ENCODE results near the gene RFTN1. TPM values are rescaled to one million over a fixed set of nuclear protein-coding genes. Genes with fewer than 3 reads are reported as not detected.

RFTN1 gene
- total and polyA plus RNA-seq, 2 experiments from 2014 or later, result 3.3 to 7.2 TPM

GRCh38 chr3:16297997-16298885 lies 215.3 kb downstream of the RFTN1 start (continued):
- TF ChIP-seq, protein P1, sequence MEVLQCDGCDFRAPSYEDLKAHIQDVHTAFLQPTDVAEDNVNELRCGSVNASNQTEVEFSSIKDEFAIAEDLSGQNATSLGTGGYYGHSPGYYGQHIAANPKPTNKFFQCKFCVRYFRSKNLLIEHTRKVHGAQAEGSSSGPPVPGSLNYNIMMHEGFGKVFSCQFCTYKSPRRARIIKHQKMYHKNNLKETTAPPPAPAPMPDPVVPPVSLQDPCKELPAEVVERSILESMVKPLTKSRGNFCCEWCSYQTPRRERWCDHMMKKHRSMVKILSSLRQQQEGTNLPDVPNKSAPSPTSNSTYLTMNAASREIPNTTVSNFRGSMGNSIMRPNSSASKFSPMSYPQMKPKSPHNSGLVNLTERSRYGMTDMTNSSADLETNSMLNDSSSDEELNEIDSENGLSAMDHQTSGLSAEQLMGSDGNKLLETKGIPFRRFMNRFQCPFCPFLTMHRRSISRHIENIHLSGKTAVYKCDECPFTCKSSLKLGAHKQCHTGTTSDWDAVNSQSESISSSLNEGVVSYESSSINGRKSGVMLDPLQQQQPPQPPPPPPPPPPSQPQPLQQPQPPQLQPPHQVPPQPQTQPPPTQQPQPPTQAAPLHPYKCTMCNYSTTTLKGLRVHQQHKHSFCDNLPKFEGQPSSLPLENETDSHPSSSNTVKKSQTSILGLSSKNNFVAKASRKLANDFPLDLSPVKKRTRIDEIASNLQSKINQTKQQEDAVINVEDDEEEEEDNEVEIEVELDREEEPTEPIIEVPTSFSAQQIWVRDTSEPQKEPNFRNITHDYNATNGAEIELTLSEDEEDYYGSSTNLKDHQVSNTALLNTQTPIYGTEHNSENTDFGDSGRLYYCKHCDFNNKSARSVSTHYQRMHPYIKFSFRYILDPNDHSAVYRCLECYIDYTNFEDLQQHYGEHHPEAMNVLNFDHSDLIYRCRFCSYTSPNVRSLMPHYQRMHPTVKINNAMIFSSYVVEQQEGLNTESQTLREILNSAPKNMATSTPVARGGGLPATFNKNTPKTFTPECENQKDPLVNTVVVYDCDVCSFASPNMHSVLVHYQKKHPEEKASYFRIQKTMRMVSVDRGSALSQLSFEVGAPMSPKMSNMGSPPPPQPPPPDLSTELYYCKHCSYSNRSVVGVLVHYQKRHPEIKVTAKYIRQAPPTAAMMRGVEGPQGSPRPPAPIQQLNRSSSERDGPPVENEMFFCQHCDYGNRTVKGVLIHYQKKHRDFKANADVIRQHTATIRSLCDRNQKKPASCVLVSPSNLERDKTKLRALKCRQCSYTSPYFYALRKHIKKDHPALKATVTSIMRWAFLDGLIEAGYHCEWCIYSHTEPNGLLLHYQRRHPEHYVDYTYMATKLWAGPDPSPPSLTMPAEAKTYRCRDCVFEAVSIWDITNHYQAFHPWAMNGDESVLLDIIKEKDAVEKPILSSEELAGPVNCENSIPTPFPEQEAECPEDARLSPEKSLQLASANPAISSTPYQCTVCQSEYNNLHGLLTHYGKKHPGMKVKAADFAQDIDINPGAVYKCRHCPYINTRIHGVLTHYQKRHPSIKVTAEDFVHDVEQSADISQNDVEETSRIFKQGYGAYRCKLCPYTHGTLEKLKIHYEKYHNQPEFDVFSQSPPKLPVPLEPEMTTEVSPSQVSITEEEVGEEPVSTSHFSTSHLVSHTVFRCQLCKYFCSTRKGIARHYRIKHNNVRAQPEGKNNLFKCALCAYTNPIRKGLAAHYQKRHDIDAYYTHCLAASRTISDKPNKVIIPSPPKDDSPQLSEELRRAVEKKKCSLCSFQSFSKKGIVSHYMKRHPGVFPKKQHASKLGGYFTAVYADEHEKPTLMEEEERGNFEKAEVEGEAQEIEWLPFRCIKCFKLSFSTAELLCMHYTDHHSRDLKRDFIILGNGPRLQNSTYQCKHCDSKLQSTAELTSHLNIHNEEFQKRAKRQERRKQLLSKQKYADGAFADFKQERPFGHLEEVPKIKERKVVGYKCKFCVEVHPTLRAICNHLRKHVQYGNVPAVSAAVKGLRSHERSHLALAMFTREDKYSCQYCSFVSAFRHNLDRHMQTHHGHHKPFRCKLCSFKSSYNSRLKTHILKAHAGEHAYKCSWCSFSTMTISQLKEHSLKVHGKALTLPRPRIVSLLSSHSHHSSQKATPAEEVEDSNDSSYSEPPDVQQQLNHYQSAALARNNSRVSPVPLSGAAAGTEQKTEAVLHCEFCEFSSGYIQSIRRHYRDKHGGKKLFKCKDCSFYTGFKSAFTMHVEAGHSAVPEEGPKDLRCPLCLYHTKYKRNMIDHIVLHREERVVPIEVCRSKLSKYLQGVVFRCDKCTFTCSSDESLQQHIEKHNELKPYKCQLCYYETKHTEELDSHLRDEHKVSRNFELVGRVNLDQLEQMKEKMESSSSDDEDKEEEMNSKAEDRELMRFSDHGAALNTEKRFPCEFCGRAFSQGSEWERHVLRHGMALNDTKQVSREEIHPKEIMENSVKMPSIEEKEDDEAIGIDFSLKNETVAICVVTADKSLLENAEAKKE (CRISPR knock-in tag; IDR thresholded peaks at IDR 0.05), result no peak
- TF ChIP-seq JUNB (IDR thresholded peaks at IDR 0.05; ENCODE audit: unreplicated experiment) (no peak), POLR2AphosphoS5 (IDR thresholded peaks at IDR 0.05; ENCODE audit: low read depth) (no peak)

DNA sequence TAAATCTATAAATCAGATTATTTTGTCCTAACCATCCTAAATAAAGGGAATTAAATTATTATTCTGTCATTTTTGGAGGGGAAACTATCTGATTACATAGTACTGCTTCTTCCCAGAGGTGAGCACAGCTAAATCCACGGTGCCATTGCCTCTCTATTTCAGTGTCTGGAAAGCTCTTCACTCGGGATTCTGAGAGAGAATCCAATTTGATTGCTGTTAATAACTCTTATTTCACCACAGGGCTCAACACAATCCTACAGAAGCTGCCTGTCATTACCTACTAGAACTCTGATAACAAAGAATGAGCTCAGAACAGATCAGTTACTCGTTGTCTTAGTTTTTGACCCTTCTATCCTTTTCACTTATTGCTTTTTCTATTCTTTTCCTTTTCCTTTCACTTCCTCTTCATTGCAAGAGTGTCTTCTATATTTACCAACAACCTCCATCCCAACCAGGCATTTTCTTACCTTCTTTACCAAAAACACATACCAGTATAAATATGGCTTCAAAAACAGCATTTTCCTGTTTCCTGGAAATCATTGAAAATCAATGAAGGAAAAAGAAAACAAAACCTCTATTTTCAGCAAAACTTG lies 218.1 kb downstream of the RFTN1 start:
- H3K27me3 Mint-ChIP-seq (ENCODE audit: insufficient read depth, low read depth, poor library complexity), result no peaks in the 10 kb centered on the region
- no peak overlapping the region for H3K4me3 ChIP-seq
- H3K4me1 ChIP-seq (ENCODE audit: insufficient read depth), result peaks cover 11% of the 10 kb centered on the region; the same call in 1 of the 2 replicates
- H3K9me2 ChIP-seq (ENCODE audit: insufficient read depth), result no peaks in the 10 kb centered on the region
- no peaks in the 10 kb centered on the region for H4K20me1 ChIP-seq (replicated peaks; ENCODE audit: insufficient read depth)
- no peak overlapping the region for H3K4me3 Mint-ChIP-seq
- no peak overlapping the region for H3K27ac ChIP-seq (ENCODE audit: low read depth)
- no peak overlapping the region for H3K4me2 ChIP-seq
- no peaks in the 10 kb centered on the region for H3K27me3 ChIP-seq (ENCODE audit: insufficient read depth)
- no peaks in the 10 kb centered on the region for H3F3A ChIP-seq (replicated peaks; ENCODE audit: low read depth)
- peaks cover 28% of the 10 kb centered on the region for H3K79me2 ChIP-seq (replicated peaks; ENCODE audit: insufficient read depth)
- no peak for DNase-seq (ENCODE audit: low spot score)
- no peak for ATAC-seq
- H3K27ac Mint-ChIP-seq, result no peak overlapping the region
- H2AFZ ChIP-seq, result no peak overlapping the region
- H3K36me3 Mint-ChIP-seq (ENCODE audit: low read depth), result peaks cover 74% of the 10 kb centered on the region
- H3K36me3 ChIP-seq (ENCODE audit: insufficient read depth), result peaks cover 8% of the 10 kb centered on the region
- peaks cover 14% of the 10 kb centered on the region; the same call in 2 of the 3 replicates for H3K4me1 Mint-ChIP-seq
- peaks cover 6% of the 10 kb centered on the region; the same call in 2 of the 3 replicates for H3K9me3 Mint-ChIP-seq
- TF ChIP-seq STAT1 (IDR thresholded peaks at IDR 0.05; ENCODE audit: unreplicated experiment) (no peak), ZNF331 (CRISPR knock-in tag; IDR thresholded peaks at IDR 0.05; ENCODE audit: low read depth) (no peak), EZH2 (IDR thresholded peaks at IDR 0.05; ENCODE audit: low read depth, unreplicated experiment) (no peak), NANOG (IDR thresholded peaks at IDR 0.05; ENCODE audit: borderline replicate concordance) (no peak), EZH2phosphoT487 (IDR thresholded peaks at IDR 0.05; ENCODE audit: unreplicated experiment) (no peak)
- TF ChIP-seq, protein P2, sequence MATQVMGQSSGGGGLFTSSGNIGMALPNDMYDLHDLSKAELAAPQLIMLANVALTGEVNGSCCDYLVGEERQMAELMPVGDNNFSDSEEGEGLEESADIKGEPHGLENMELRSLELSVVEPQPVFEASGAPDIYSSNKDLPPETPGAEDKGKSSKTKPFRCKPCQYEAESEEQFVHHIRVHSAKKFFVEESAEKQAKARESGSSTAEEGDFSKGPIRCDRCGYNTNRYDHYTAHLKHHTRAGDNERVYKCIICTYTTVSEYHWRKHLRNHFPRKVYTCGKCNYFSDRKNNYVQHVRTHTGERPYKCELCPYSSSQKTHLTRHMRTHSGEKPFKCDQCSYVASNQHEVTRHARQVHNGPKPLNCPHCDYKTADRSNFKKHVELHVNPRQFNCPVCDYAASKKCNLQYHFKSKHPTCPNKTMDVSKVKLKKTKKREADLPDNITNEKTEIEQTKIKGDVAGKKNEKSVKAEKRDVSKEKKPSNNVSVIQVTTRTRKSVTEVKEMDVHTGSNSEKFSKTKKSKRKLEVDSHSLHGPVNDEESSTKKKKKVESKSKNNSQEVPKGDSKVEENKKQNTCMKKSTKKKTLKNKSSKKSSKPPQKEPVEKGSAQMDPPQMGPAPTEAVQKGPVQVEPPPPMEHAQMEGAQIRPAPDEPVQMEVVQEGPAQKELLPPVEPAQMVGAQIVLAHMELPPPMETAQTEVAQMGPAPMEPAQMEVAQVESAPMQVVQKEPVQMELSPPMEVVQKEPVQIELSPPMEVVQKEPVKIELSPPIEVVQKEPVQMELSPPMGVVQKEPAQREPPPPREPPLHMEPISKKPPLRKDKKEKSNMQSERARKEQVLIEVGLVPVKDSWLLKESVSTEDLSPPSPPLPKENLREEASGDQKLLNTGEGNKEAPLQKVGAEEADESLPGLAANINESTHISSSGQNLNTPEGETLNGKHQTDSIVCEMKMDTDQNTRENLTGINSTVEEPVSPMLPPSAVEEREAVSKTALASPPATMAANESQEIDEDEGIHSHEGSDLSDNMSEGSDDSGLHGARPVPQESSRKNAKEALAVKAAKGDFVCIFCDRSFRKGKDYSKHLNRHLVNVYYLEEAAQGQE (IDR thresholded peaks at IDR 0.05; ENCODE audit: unreplicated experiment), result no peak

Data from GM23338 (cell line).